Stomach (tissue), 4 donors: Measurements from ENCODE around the gene RPTOR.

Experiments used
- POLR2A ChIP-seq, 4 donors: fragments of 450-650 bp; IDR thresholded peaks; one replicate each; pipeline ENCODE4 v1.6.1; 2016; ENCODE audit warnings: antibody characterized with exemption in 4 of 4, control low read depth in 2 of 4, mild to moderate bottlenecking in 1 of 4, moderate library complexity in 1 of 4
- TF ChIP-seq, protein P1 (sequence below), 7 experiments: fragments of 450-650 bp in 4 of 7; fragments of 200-600 bp in 3 of 7; sonication (generic) in 3 of 7; IDR thresholded peaks; one replicate each; pipeline ENCODE4 v1.5.1; 2016 to 2019; ENCODE audit warnings: antibody characterized with exemption in 7 of 7, control low read depth in 2 of 7, mild to moderate bottlenecking in 1 of 7

DNA sequence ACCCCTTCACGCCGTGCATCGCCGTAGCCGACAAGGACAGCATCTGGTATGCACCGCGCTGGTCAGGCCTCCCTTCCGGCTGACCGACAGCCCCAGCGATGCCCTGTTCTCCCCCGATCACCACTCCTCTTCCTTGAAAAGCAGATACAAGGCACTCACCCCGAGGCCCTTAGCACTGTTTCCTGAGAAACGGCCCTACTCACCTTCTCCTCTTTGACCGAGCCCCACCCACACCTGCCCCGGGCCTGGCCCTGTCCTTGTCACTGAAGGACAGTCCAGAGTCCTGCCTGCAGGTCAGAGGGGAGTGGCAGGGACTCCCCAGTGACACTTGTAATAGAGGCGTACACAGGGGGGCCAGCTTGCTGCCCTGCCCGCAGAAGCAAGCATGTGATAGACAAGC is 401.1 kb downstream of the RPTOR start:
- TF ChIP-seq, protein P1, sequence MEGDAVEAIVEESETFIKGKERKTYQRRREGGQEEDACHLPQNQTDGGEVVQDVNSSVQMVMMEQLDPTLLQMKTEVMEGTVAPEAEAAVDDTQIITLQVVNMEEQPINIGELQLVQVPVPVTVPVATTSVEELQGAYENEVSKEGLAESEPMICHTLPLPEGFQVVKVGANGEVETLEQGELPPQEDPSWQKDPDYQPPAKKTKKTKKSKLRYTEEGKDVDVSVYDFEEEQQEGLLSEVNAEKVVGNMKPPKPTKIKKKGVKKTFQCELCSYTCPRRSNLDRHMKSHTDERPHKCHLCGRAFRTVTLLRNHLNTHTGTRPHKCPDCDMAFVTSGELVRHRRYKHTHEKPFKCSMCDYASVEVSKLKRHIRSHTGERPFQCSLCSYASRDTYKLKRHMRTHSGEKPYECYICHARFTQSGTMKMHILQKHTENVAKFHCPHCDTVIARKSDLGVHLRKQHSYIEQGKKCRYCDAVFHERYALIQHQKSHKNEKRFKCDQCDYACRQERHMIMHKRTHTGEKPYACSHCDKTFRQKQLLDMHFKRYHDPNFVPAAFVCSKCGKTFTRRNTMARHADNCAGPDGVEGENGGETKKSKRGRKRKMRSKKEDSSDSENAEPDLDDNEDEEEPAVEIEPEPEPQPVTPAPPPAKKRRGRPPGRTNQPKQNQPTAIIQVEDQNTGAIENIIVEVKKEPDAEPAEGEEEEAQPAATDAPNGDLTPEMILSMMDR (IDR thresholded peaks at IDR 0.05), result no peak
- no peak for TF ChIP-seq POLR2A (IDR thresholded peaks at IDR 0.05)
